Measurements from ENCODE around the gene SOX1. TPM values are rescaled to one million over a fixed set of nuclear protein-coding genes. Genes with fewer than 3 reads are reported as not detected.

The SOX1 gene
- total and polyA plus RNA-seq, 2 experiments from 2014 or later = not detected

DNA sequence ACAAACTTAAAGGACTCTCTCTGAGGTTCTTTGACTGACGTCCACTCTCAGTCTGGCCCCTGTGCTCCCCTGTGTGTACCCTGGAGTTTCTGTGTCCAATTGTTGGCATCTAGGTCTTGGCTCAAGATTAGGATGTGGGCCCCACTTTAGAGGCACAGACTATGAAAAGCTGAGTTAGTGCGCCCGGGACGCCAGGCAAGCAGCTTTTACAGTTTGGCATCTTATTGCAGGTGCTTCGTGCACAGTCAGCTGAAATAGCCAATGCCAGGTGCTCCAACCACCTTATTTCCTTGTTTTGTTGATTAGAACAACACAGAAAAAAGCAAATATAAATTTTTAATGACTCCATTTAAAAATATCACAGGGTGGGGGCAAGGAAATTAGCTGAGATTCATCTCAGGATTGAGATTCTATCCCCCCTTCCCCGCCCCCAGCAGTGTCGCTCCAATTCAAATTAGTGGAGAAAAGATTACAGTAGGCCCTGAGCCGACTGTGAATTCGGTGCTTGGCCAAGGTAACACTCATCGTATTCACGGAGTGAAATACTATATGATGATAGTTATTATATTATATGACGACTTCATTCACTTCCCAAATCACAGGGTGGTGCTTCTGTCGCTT lies 4.3 kb downstream of the SOX1 start:
- Histone ChIP-seq H3K27ac (no peak overlapping the region), H3K9ac (no peak overlapping the region), H3K4me3 (no peak overlapping the region), H2AFZ (no peak overlapping the region), H4K20me1 (ENCODE audit: insufficient read depth) (no peaks in the 10 kb centered on the region), H3K9me3 (ENCODE audit: low read depth) (no peaks in the 10 kb centered on the region), H3F3A (ENCODE audit: insufficient read depth) (no peaks in the 10 kb centered on the region), H3K27me3 (replicated peaks; ENCODE audit: insufficient read depth) (peaks cover 70% of the 10 kb centered on the region), H3K4me2 (ENCODE audit: unreplicated experiment) (no peak overlapping the region), H3K4me1 (ENCODE audit: insufficient read depth) (no peaks in the 10 kb centered on the region), H3K36me3 (ENCODE audit: low read depth) (no peaks in the 10 kb centered on the region), H3K9me2 (ENCODE audit: insufficient read depth) (no peaks in the 10 kb centered on the region), H3K79me2 (ENCODE audit: insufficient read depth) (no peaks in the 10 kb centered on the region)
- no peak for DNase-seq
- no peak for TF ChIP-seq EZH2 (IDR thresholded peaks at IDR 0.05; ENCODE audit: insufficient read depth, poor library complexity, severe bottlenecking)
- in situ Hi-C loops (cut with MboI) = no loop called here
- 22 to 23% methylated on average over 13 of the region's 13 CpGs for WGBS, 2 experiments (ENCODE audit: low coverage in 1 of 2, low lambda C conversion rate in 2 of 2, missing lambda C conversion rate in 2 of 2)

DNA sequence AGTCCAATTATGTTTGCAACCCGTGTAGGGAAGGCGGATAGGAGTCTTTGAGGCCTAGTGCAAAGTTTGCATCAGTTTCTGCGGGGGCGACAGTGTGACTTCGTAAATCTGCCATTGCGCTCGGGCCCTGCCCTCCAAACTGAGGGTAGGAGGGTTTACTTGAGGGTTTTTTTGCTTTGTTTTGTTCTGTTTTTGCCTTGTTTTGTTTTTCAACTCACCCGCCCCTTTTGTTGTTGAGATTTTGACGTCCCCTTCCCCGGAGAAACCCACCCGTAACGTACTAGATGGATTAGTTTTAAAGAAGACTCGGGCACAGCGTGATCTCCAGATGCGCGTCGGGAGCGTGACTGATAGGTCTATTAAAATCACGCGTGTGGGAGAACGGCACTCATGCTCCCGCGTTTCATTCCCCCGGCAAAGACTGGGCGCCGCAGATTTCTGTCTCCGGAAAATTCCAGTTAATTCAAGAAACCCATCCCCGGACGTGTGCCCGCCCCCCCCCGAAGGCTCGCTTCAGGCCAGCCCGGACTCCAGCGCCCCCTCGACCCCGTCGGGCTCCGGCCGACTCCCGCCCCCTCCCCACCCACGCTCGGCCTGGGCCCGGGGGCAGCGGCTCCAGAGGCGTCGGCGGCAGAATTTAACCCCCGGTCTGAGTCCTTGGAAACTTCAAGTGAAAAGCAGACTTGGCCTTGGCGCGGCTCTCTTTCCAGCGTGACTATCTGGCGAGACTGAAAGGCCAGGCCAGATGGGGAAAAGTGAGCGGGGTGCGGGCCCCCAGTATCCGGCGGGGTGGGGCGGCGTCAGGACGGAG lies 5.0 kb downstream of the SOX1 start:
- Histone ChIP-seq H3K4me2 (ENCODE audit: unreplicated experiment) (no peak overlapping the region), H2AFZ (no peak overlapping the region), H3F3A (ENCODE audit: insufficient read depth) (no peaks in the 10 kb centered on the region), H3K9me3 (ENCODE audit: low read depth) (no peaks in the 10 kb centered on the region), H3K9ac (no peak overlapping the region), H4K20me1 (ENCODE audit: insufficient read depth) (no peaks in the 10 kb centered on the region), H3K9me2 (ENCODE audit: insufficient read depth) (no peaks in the 10 kb centered on the region), H3K4me3 (no peak overlapping the region), H3K4me1 (ENCODE audit: insufficient read depth) (no peaks in the 10 kb centered on the region), H3K27ac (no peak overlapping the region), H3K27me3 (replicated peaks; ENCODE audit: insufficient read depth) (peaks cover 74% of the 10 kb centered on the region), H3K79me2 (ENCODE audit: insufficient read depth) (no peaks in the 10 kb centered on the region), H3K36me3 (ENCODE audit: low read depth) (no peaks in the 10 kb centered on the region)
- WGBS, 2 experiments (ENCODE audit: low coverage in 1 of 2, low lambda C conversion rate in 2 of 2, missing lambda C conversion rate in 2 of 2) = 9 to 12% methylated on average over 38 to 58 of the region's 59 CpGs
- in situ Hi-C loops (cut with MboI) = no loop called here
- no peak for TF ChIP-seq EZH2phosphoT487 (IDR thresholded peaks at IDR 0.05; ENCODE audit: insufficient read depth, low read depth)
- no peak for TF ChIP-seq EZH2 (IDR thresholded peaks at IDR 0.05; ENCODE audit: insufficient read depth, poor library complexity, severe bottlenecking)
- no peak for DNase-seq

- Histone ChIP-seq H3K27me3 (replicated peaks; ENCODE audit: insufficient read depth) (peaks cover 75% of the 10 kb centered on the region), H2AFZ (no peak overlapping the region), H3K27ac (no peak overlapping the region), H3K4me3 (no peak overlapping the region), H3K36me3 (ENCODE audit: low read depth) (no peaks in the 10 kb centered on the region), H4K20me1 (ENCODE audit: insufficient read depth) (no peaks in the 10 kb centered on the region), H3K9me2 (ENCODE audit: insufficient read depth) (no peaks in the 10 kb centered on the region), H3K9me3 (ENCODE audit: low read depth) (no peaks in the 10 kb centered on the region), H3K4me2 (ENCODE audit: unreplicated experiment) (no peak overlapping the region), H3K9ac (no peak overlapping the region), H3F3A (ENCODE audit: insufficient read depth) (no peaks in the 10 kb centered on the region), H3K79me2 (ENCODE audit: insufficient read depth) (no peaks in the 10 kb centered on the region), H3K4me1 (ENCODE audit: insufficient read depth) (no peaks in the 10 kb centered on the region)
- in situ Hi-C loops (cut with MboI) = no loop called here
- 3 to 9% methylated on average over 10 to 74 of the region's 77 CpGs for WGBS, 2 experiments (ENCODE audit: low coverage in 1 of 2, low lambda C conversion rate in 2 of 2, missing lambda C conversion rate in 2 of 2)
- no peak for DNase-seq
- no peak for TF ChIP-seq EZH2phosphoT487 (IDR thresholded peaks at IDR 0.05; ENCODE audit: insufficient read depth, low read depth)
- no peak for TF ChIP-seq EZH2 (IDR thresholded peaks at IDR 0.05; ENCODE audit: insufficient read depth, poor library complexity, severe bottlenecking)
Measured at GRCh38 chr13:112072534-112073244, 5.7 kb downstream of the SOX1 start.

- no peaks in the 10 kb centered on the region for H3F3A ChIP-seq (ENCODE audit: insufficient read depth)
- no peak overlapping the region for H3K4me3 ChIP-seq
- H3K4me1 ChIP-seq (ENCODE audit: insufficient read depth) = no peaks in the 10 kb centered on the region
- no peaks in the 10 kb centered on the region for H3K9me3 ChIP-seq (ENCODE audit: low read depth)
- no peaks in the 10 kb centered on the region for H3K79me2 ChIP-seq (ENCODE audit: insufficient read depth)
- H3K27me3 ChIP-seq (replicated peaks; ENCODE audit: insufficient read depth) = peaks cover 75% of the 10 kb centered on the region
- H2AFZ ChIP-seq = no peak overlapping the region
- no peaks in the 10 kb centered on the region for H3K9me2 ChIP-seq (ENCODE audit: insufficient read depth)
- in situ Hi-C loops (cut with MboI) = no loop called here
- H4K20me1 ChIP-seq (ENCODE audit: insufficient read depth) = no peaks in the 10 kb centered on the region
- 6 to 7% methylated on average over 54 to 75 of the region's 77 CpGs for WGBS, 2 experiments (ENCODE audit: low coverage in 1 of 2, low lambda C conversion rate in 2 of 2, missing lambda C conversion rate in 2 of 2)
- TF ChIP-seq EZH2phosphoT487 (IDR thresholded peaks at IDR 0.05; ENCODE audit: insufficient read depth, low read depth) (no peak), EZH2 (IDR thresholded peaks at IDR 0.05; ENCODE audit: insufficient read depth, poor library complexity, severe bottlenecking) (peak; percentile 52)
- H3K27ac ChIP-seq = no peak overlapping the region
- DNase-seq = no peak
- no peak overlapping the region for H3K4me2 ChIP-seq (ENCODE audit: unreplicated experiment)
- H3K36me3 ChIP-seq (ENCODE audit: low read depth) = no peaks in the 10 kb centered on the region
- no peak overlapping the region for H3K9ac ChIP-seq
Measured at GRCh38 chr13:112073245-112074138, 6.5 kb downstream of the SOX1 start.
